ENCODE data around the gene TBC1D22B.

TBC1D22B gene

DNA sequence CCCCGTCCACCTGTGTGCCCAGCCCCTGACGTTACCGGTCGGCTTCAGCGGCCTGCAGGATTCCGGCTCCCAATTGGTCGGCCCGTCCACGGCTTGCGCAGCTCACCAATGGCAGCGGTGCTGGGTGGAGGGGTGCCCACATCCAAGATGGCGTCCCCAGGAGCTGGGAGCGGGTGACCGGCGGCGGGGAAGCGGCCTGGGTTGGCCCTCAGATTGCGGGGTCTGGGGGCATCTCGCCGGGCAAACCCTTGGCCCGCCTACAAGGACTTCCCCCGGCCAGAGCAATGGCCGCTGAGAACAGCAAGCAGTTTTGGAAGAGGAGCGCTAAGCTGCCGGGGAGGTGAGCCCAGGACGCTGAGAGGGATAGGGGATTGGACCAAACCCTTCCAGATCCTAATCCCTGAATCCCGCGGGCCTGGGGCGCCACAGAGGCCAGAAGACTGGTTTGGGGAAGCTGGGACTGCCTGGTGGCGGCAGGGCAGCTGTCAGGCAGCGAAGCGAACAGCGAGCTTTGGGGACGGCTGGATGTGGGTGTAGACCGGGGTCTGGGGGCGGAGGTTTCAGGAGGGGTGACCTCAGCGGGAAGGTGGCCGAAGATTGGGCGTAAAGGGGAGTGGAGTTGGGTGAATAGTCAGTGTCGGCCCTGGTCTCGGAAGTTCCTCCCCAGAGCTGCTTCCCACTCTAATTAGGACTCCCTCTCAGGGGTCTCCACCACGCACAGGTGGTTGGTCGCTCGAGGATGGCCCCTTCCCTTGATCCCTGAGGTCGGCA lies at the start of gene TBC1D22B, which contains the start of gene TMEM217:
TBC1D22B (plus strand) TSS at position 139 of the 771 bp plus-strand sequence; CDS start at position 285, 146 bp downstream.
TMEM217 (minus strand) TSS at position 511 of the 771 bp plus-strand sequence. CDS start 39,114 bp downstream, outside the sequence.
- Mint-ChIP-seq H3K4me3 (peak within 1 kb of the TSS; percentile 96), H3K27ac (peak within 1 kb of the TSS; percentile 95), H3K4me1 (ENCODE audit: low read depth) (peaks cover 41% of the 10 kb centered on the region)

GRCh38 chr6:37207903-37208456 lies 49.6 kb upstream of the TBC1D22B start:
- Mint-ChIP-seq H3K27me3 (ENCODE audit: low read depth) (no peaks in the 10 kb centered on the region), H3K9me3 (no peaks in the 10 kb centered on the region), H3K27ac (peak overlapping the region; percentile 84), H3K4me3 (peak overlapping the region; percentile 62), H3K36me3 (ENCODE audit: low read depth) (no peaks in the 10 kb centered on the region), H3K4me1 (ENCODE audit: low read depth) (peaks cover 61% of the 10 kb centered on the region)
- peak; percentile 83 for DNase-seq (ENCODE audit: low spot score)

More for the DNA sequence above, at the start of gene TBC1D22B, which contains the start of gene TMEM217:
- DNase-seq (ENCODE audit: low spot score): peak; percentile 94
- Mint-ChIP-seq H3K9me3 (no peaks in the 10 kb centered on the region), H3K36me3 (ENCODE audit: low read depth) (peaks cover 16% of the 10 kb centered on the region), H3K27me3 (ENCODE audit: low read depth) (no peaks in the 10 kb centered on the region)

DNA sequence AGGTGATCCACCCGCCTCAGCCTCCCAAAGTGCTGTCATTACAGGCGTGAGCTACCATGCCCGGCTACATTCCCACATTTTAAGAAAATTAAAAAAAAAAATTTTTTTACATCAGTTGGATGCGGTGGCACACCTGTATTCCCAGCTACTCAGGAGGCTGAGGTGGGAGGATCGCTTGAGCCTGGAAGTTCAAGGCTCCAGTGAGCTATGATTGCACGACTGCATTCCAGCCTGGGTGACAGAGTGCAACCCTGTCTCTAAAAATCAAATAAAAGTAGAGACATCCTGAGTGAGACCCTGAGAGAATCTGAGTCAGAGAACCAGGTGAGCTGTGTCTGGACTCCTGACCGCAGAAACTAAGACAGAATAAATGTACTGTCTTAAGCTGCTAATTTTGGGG lies 48.8 kb upstream of the TBC1D22B start:
- Mint-ChIP-seq H3K4me3 (no peak overlapping the region), H3K27ac (no peak overlapping the region), H3K27me3 (ENCODE audit: low read depth) (no peaks in the 10 kb centered on the region), H3K36me3 (ENCODE audit: low read depth) (no peaks in the 10 kb centered on the region), H3K4me1 (ENCODE audit: low read depth) (peaks cover 59% of the 10 kb centered on the region), H3K9me3 (no peaks in the 10 kb centered on the region)
- DNase-seq (ENCODE audit: low spot score): no peak

DNA sequence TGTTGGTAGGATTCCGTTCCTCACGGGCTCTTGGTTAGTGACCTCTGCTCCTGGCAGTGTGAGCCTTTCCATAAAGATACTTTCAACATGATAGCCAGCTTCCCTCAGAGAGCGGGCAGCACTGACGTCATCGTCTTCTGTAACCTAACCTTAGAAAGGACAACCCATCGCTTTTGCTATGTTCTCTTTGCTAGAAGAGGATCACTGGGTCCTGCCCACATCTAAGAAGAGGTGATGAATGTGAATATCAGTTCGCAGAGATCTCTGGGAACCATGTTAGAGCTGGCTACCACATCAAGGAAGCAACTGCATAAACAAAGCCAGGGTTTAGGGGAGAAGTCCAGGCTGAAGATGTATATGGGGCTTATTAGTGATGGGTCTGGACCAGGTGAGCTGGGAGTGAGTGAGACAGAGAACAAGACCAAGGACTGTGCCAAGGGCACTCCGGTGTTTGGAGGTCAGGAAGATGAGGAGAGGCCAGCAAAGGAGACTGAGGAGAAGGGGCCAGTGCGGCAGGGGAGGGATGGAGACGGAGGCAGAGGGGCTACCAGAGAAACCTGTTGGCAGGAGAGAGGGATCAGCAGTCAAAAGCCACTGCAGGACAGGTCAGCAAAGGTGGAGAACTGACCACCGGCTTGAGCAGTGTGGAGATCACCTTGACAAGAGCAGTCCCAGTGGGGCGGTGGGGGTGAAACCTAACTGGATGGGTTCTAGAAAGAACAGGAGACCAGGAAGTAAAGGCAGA lies 47.9 kb upstream of the TBC1D22B start:
- H3K27me3 Mint-ChIP-seq (ENCODE audit: low read depth): no peaks in the 10 kb centered on the region
- H3K4me1 Mint-ChIP-seq (ENCODE audit: low read depth): peaks cover 53% of the 10 kb centered on the region
- H3K27ac Mint-ChIP-seq: peak overlapping the region; percentile 88
- H3K4me3 Mint-ChIP-seq: peak overlapping the region; percentile 59
- H3K9me3 Mint-ChIP-seq: no peaks in the 10 kb centered on the region
- DNase-seq (ENCODE audit: low spot score): peak; percentile 29
- no peaks in the 10 kb centered on the region for H3K36me3 Mint-ChIP-seq (ENCODE audit: low read depth)

DNA sequence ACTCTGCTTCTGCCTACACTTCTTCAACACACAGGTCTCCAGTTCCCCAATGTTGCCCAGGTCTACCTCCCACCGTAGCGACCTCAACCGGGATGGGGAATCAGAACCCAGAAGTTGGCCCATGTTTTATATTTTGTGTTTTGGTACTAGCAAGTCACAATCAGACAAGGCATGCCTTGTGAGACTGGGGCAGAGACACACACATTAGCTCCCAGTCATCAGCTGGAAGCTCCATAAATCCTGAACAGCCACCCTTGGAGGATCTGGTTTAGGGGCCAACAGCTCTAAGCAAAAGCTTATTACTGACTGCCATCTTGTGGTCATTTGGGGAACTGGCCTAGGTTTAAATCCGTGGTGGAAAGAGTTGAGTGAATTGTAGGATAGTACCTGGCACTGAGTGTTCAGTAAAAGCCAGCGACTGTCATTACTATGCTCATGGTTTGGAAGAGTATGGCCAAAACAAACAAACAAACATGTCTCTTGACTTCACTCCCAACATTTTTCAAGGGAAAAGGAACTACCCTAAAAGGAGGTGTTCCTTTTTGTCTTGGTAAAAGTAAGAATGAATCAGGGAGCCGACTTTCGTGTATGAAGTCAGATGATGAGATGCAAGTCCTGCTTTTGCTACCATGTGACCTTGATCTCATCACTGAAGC lies 47.1 kb upstream of the TBC1D22B start:
- H3K27ac Mint-ChIP-seq: peak overlapping the region; percentile 65
- no peaks in the 10 kb centered on the region for H3K36me3 Mint-ChIP-seq (ENCODE audit: low read depth)

GRCh38 chr6:37212268-37212667 lies 45.3 kb upstream of the TBC1D22B start:
- Mint-ChIP-seq H3K4me1 (ENCODE audit: low read depth) (peaks cover 35% of the 10 kb centered on the region), H3K27me3 (ENCODE audit: low read depth) (no peaks in the 10 kb centered on the region), H3K4me3 (no peak overlapping the region), H3K36me3 (ENCODE audit: low read depth) (no peaks in the 10 kb centered on the region), H3K27ac (no peak overlapping the region), H3K9me3 (no peaks in the 10 kb centered on the region)
- no peak for DNase-seq (ENCODE audit: low spot score)

More for the DNA sequence above, 47.1 kb upstream of the TBC1D22B start:
- Mint-ChIP-seq H3K27me3 (ENCODE audit: low read depth) (no peaks in the 10 kb centered on the region), H3K4me3 (peak overlapping the region; percentile 27), H3K4me1 (ENCODE audit: low read depth) (peaks cover 47% of the 10 kb centered on the region), H3K9me3 (no peaks in the 10 kb centered on the region)
- peak; percentile 72 for DNase-seq (ENCODE audit: low spot score)

GRCh38 chr6:37218061-37218460 lies 39.5 kb upstream of the TBC1D22B start:
- no peak overlapping the region for H3K4me3 Mint-ChIP-seq
- no peaks in the 10 kb centered on the region for H3K36me3 Mint-ChIP-seq (ENCODE audit: low read depth)
- H3K27ac Mint-ChIP-seq: no peak overlapping the region
- H3K27me3 Mint-ChIP-seq (ENCODE audit: low read depth): no peaks in the 10 kb centered on the region
- peaks cover 25% of the 10 kb centered on the region for H3K4me1 Mint-ChIP-seq (ENCODE audit: low read depth)
- DNase-seq (ENCODE audit: low spot score): no peak
- no peaks in the 10 kb centered on the region for H3K9me3 Mint-ChIP-seq

DNA sequence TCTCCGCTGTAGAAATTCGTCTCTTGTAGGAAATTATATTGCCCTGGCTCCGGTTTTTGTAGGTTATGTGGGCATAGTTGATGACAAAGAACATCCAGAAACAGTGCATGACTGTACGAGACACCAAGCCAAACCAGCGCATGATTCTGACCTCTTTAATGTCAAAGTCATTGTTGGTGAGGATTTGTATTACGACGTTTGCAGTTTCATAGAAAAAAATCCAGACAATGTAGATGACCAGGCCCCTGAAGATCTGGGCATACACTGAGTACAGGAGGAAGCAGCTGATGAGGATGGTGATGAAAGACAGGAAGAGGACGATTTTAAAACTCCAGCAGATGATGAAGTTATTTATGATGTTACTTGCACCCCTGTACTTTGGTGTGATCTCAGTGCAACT lies 39.1 kb upstream of the TBC1D22B start:
- Mint-ChIP-seq H3K9me3 (no peaks in the 10 kb centered on the region), H3K27ac (no peak overlapping the region), H3K36me3 (ENCODE audit: low read depth) (no peaks in the 10 kb centered on the region), H3K27me3 (ENCODE audit: low read depth) (no peaks in the 10 kb centered on the region), H3K4me3 (no peak overlapping the region), H3K4me1 (ENCODE audit: low read depth) (peaks cover 26% of the 10 kb centered on the region)
- DNase-seq (ENCODE audit: low spot score): no peak

- Mint-ChIP-seq H3K9me3 (no peaks in the 10 kb centered on the region), H3K36me3 (ENCODE audit: low read depth) (no peaks in the 10 kb centered on the region), H3K4me1 (ENCODE audit: low read depth) (peaks cover 26% of the 10 kb centered on the region), H3K27me3 (ENCODE audit: low read depth) (no peaks in the 10 kb centered on the region), H3K27ac (no peak overlapping the region), H3K4me3 (peak overlapping the region; percentile 80)
- no peak for DNase-seq (ENCODE audit: low spot score)
These were observed 35.9 kb upstream of the TBC1D22B start for GRCh38 chr6:37221585-37222124.

- Mint-ChIP-seq H3K4me1 (ENCODE audit: low read depth) (peaks cover 26% of the 10 kb centered on the region), H3K27ac (peak overlapping the region; percentile 62), H3K4me3 (peak overlapping the region; percentile 80), H3K9me3 (no peaks in the 10 kb centered on the region), H3K27me3 (ENCODE audit: low read depth) (no peaks in the 10 kb centered on the region), H3K36me3 (ENCODE audit: low read depth) (no peaks in the 10 kb centered on the region)
- peak; percentile 80 for DNase-seq (ENCODE audit: low spot score)
These were observed 35.2 kb upstream of the TBC1D22B start for GRCh38 chr6:37222125-37222967.

DNA sequence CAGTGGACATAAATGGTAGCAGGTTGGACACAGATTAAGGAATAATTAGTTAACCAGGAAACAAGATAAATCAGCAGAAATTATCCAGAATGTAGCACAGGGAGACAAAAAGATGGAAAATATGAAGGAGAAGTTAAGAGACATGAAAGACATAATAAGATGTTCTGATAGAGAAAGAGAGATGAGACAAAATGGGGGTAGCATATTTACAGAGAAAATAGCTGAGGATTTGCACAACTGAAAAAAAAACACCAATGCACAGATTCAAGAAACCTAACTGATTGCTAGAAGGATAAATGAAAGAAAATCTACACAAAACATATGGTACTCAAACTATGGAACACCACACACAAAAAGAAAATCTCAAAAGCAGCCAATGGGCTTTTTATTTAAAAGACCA lies 34.6 kb upstream of the TBC1D22B start:
- Mint-ChIP-seq H3K27me3 (ENCODE audit: low read depth) (no peaks in the 10 kb centered on the region), H3K9me3 (no peaks in the 10 kb centered on the region), H3K36me3 (ENCODE audit: low read depth) (no peaks in the 10 kb centered on the region), H3K4me1 (ENCODE audit: low read depth) (peaks cover 26% of the 10 kb centered on the region), H3K27ac (peak overlapping the region; percentile 62), H3K4me3 (peak overlapping the region; percentile 80)
- no peak for DNase-seq (ENCODE audit: low spot score)

GRCh38 chr6:37225350-37226169 lies 32.0 kb upstream of the TBC1D22B start:
- no peaks in the 10 kb centered on the region for H3K27me3 Mint-ChIP-seq (ENCODE audit: low read depth)
- H3K4me1 Mint-ChIP-seq (ENCODE audit: low read depth): peaks cover 16% of the 10 kb centered on the region
- no peaks in the 10 kb centered on the region for H3K9me3 Mint-ChIP-seq
- no peak overlapping the region for H3K27ac Mint-ChIP-seq
- no peak for DNase-seq (ENCODE audit: low spot score)
- H3K4me3 Mint-ChIP-seq: no peak overlapping the region
- H3K36me3 Mint-ChIP-seq (ENCODE audit: low read depth): no peaks in the 10 kb centered on the region
